IMR-90 (cell line): ENCODE measurements around the gene EGF. TPM values are rescaled to one million over a fixed set of nuclear protein-coding genes. Genes with fewer than 3 reads are reported as not detected.

ENCODE experiments used
- ATAC-seq: fragments of 200-7000 bp; cut with Tn5 transposase; 2 replicates; pipeline ENCODE4 v1.9.1; 2020; ENCODE audit warnings: low read depth, mild to moderate bottlenecking, moderate library complexity
- BruUV-seq: library from RNA; stranded (reverse); fragments of 400-500 nt; replicated peaks from 2 replicates; lab custom pipeline; 2021; lab: Mats Ljungman, UMichigan
- CTCF ChIA-PET: fragments of 300-600 bp; formaldehyde crosslinking; extraction: SDS; loops from one replicate; lab custom pipeline; 2021; ENCODE audit warnings: antibody characterized with exemption; lab: Yijun Ruan, JAX
- POLR2A ChIA-PET: fragments of 300-600 bp; sonication (Branson Sonifier 250); formaldehyde crosslinking; loops from one replicate; lab custom pipeline; 2022; ENCODE audit warnings: antibody characterized with exemption; ENCODE audit not compliant: unreplicated experiment; lab: Charles Lee
- DNase-seq: peaks from one replicate; pipeline ENCODE4 v3.0.0; 2013
- H2AFZ ChIP-seq: replicated peaks from 2 replicates; pipeline ENCODE3; 2013; ENCODE audit warnings: low read length, mild to moderate bottlenecking; ENCODE audit not compliant: poor library complexity
- H2AK5ac ChIP-seq: 2 replicates; pipeline ENCODE4 v1.6.1; 2013; ENCODE audit warnings: low read depth, low read length, inconsistent platforms
- H2AK9ac ChIP-seq: replicated peaks from 2 replicates; pipeline ENCODE3; 2013; ENCODE audit warnings: mild to moderate bottlenecking, low read depth, low read length, moderate library complexity; ENCODE audit not compliant: poor library complexity
- H2BK120ac ChIP-seq: 2 replicates; pipeline ENCODE4 v1.6.1; 2013; ENCODE audit warnings: low read depth, low read length, inconsistent platforms
- H2BK15ac ChIP-seq: 3 replicates; pipeline ENCODE4 v1.6.1; 2013; ENCODE audit warnings: low read depth, low read length, inconsistent platforms
- H2BK20ac ChIP-seq: 2 replicates; pipeline ENCODE4 v1.6.1; 2013; ENCODE audit warnings: low read depth, mild to moderate bottlenecking, inconsistent platforms, low read length, moderate library complexity
- H2BK5ac ChIP-seq: 2 replicates; pipeline ENCODE4 v1.6.1; 2013; ENCODE audit warnings: mild to moderate bottlenecking, low read depth, low read length, inconsistent platforms; ENCODE audit not compliant: poor library complexity, severe bottlenecking
- H3K14ac ChIP-seq: replicated peaks from 2 replicates; pipeline ENCODE4 v1.6.1; 2013; ENCODE audit warnings: low read depth, low read length, inconsistent platforms
- H3K18ac ChIP-seq: 2 replicates; pipeline ENCODE4 v1.6.1; 2013; ENCODE audit warnings: low read depth, low read length, control low read depth
- H3K23ac ChIP-seq: 2 replicates; pipeline ENCODE4 v1.6.1; 2013; ENCODE audit warnings: low read depth, low read length, inconsistent platforms
- H3K27ac ChIP-seq: 2 replicates; pipeline ENCODE4 v1.5.1; 2013; ENCODE audit warnings: mild to moderate bottlenecking, control low read depth, low read length; ENCODE audit not compliant: insufficient read depth
- H3K27me3 ChIP-seq: 2 replicates; pipeline ENCODE4 v1.6.1; 2013; ENCODE audit warnings: low read length; ENCODE audit not compliant: control insufficient read depth, insufficient read depth
- H3K36me3 ChIP-seq: 2 replicates; pipeline ENCODE4 v1.6.1; 2013; ENCODE audit warnings: low read length, mixed read lengths; ENCODE audit not compliant: control insufficient read depth, insufficient read depth
- H3K4ac ChIP-seq: 2 replicates; pipeline ENCODE4 v1.6.1; 2013; ENCODE audit warnings: low read depth, low read length, inconsistent platforms
- H3K4me1 ChIP-seq: 2 replicates; pipeline ENCODE4 v1.6.1; 2013; ENCODE audit warnings: low read length, mixed read lengths; ENCODE audit not compliant: control insufficient read depth, insufficient read depth
- H3K4me2 ChIP-seq: 2 replicates; pipeline ENCODE4 v1.6.1; 2013; ENCODE audit warnings: low read depth, mild to moderate bottlenecking, control low read depth, low read length, moderate library complexity
- H3K4me3 ChIP-seq: 2 replicates; pipeline ENCODE4 v1.5.1; 2013; ENCODE audit warnings: low read depth, mild to moderate bottlenecking, control low read depth, low read length, moderate library complexity; ENCODE audit not compliant: insufficient read depth
- H3K56ac ChIP-seq: 2 replicates; pipeline ENCODE4 v1.6.1; 2013; ENCODE audit warnings: low read length, inconsistent platforms; ENCODE audit not compliant: insufficient read depth; ENCODE audit errors: extremely low read depth
- H3K79me1 ChIP-seq, 2 experiments: 2 replicates each; pipeline ENCODE4 v1.6.1; 2013; ENCODE audit warnings: low read length in 2 of 2, inconsistent platforms in 1 of 2, low read depth in 1 of 2
- H3K9ac ChIP-seq: 2 replicates; pipeline ENCODE4 v1.6.1; 2013; ENCODE audit warnings: low read depth, low read length, control low read depth
- H3K9me1 ChIP-seq: 2 replicates; pipeline ENCODE4 v1.6.1; 2013; ENCODE audit warnings: low read length, inconsistent platforms; ENCODE audit not compliant: insufficient read depth
- H3K9me3 ChIP-seq: 2 replicates; pipeline ENCODE4 v1.6.1; 2013; ENCODE audit warnings: low read length; ENCODE audit not compliant: control insufficient read depth, insufficient read depth
- H4K20me1 ChIP-seq: 2 replicates; pipeline ENCODE4 v1.6.1; 2013; ENCODE audit warnings: low read length, inconsistent platforms; ENCODE audit not compliant: insufficient read depth
- H4K5ac ChIP-seq: 2 replicates; pipeline ENCODE4 v1.6.1; 2013; ENCODE audit warnings: mild to moderate bottlenecking, low read depth, low read length, control low read depth
- H4K8ac ChIP-seq, 2 experiments: 2 replicates each; pipeline ENCODE4 v1.6.1; 2013; ENCODE audit warnings: low read depth in 2 of 2, low read length in 2 of 2, control low read depth in 1 of 2, inconsistent platforms in 1 of 2
- H4K91ac ChIP-seq: 2 replicates; pipeline ENCODE4 v1.6.1; 2013; ENCODE audit warnings: low read depth, low read length, inconsistent platforms; ENCODE audit not compliant: insufficient read depth
- FOS ChIP-seq: fragments of 150-350 bp; IDR thresholded peaks from 2 replicates; pipeline ENCODE4 v1.6.1; 2016; ENCODE audit warnings: low read depth, low read length
- MAFK ChIP-seq: IDR thresholded peaks from 2 replicates; pipeline ENCODE4 v1.6.1; 2012; ENCODE audit warnings: low read depth, low read length, improper control_type of control experiment
- MXI1 ChIP-seq: IDR thresholded peaks from 2 replicates; pipeline ENCODE4 v1.6.1; 2012; ENCODE audit warnings: low read depth, mild to moderate bottlenecking, low read length, moderate library complexity, borderline replicate concordance
- USF2 ChIP-seq: fragments of 150-350 bp; IDR thresholded peaks from 2 replicates; pipeline ENCODE4 v1.6.1; 2017; ENCODE audit warnings: mild to moderate bottlenecking, antibody characterized with exemption, low read length, low read depth
- WGBS, 2 experiments: methylation state at CpG; one replicate each; pipeline versions ENCODE4 v1.1.5 to v1.1.7; 2013; ENCODE audit warnings: missing lambda C conversion rate in 2 of 2; ENCODE audit not compliant: insufficient read length in 1 of 2; ENCODE audit errors: extremely low coverage in 2 of 2; 5-methylcytosine and 5-hydroxymethylcytosine counted together
- dilution Hi-C: fragments of 300-500 bp; cut with HindIII; formaldehyde crosslinking; loops from one replicate; pipeline ENCODE4 v1.14.3; 2018; ENCODE audit warnings: low sequenced_read_pairs; ENCODE audit not compliant: unreplicated experiment
- in situ Hi-C: fragments of 300-500 bp; cut with MboI; formaldehyde crosslinking; loops from 3 replicates; pipeline ENCODE4 v1.14.3; 2019; ENCODE audit warnings: low sequenced_read_pairs, inconsistent platforms, mixed read lengths
- intact Hi-C: fragments of 100-400 bp; cut with micrococcal nuclease; formaldehyde crosslinking; loops from 2 replicates; pipeline ENCODE4 v1.10.0; 2022
- polyA plus RNA-seq, 3 experiments: library from polyadenylated mRNA; depleted of rRNA; stranded (reverse); fragments of >200 nt; gene quantifications; 2 replicates each; pipeline ENCODE4 v1.2.3, GENCODE V29; 2012; ENCODE audit warnings: low replicate concordance in 1 of 3
- total RNA-seq: library from RNA; depleted of rRNA; stranded (reverse); fragments of >200 nt; gene quantifications from 2 replicates; pipeline ENCODE4 v1.2.3, GENCODE V29; 2012
- TF ChIP-seq, protein P1 (sequence below): fragments of 150-350 bp; IDR thresholded peaks from 2 replicates; pipeline ENCODE4 v1.6.1; 2016; ENCODE audit warnings: low read depth, mild to moderate bottlenecking, low read length, moderate library complexity, borderline replicate concordance

EGF gene
- total and polyA plus RNA-seq, 2 of the 4 experiments (the other 2 are of a cell fraction), result 1.7 to 2.2 TPM

DNA sequence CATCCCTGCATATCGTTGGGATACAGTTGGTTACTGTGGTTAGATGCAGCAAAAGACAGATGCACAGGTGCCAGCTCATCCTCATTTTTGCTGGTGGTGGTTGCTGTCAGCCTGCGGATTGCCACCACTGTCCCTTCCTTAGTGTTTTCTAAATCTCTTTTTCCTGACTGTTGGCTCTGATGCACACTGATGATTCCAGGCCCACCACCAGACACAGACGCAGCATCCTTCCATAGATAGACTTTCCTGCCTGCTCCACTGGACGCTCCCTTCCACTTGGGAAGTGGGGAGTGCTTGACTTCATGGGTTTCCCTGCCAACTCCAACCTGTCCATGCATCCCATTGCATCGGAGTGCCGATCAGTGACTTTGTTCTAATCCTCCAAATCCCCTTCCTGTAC, 101.5 kb downstream of the EGF start:
- no peak overlapping the region for H3K27ac ChIP-seq
- H3K56ac ChIP-seq, result no peak overlapping the region
- no peaks in the 10 kb centered on the region for H3K36me3 ChIP-seq
- no peak overlapping the region; the same call in 1 of the 2 replicates for H4K91ac ChIP-seq
- H3K79me1 ChIP-seq, result no peaks in the 10 kb centered on the region
- ChIA-PET POLR2A (no interaction called here), CTCF (no interaction called here)
- in situ Hi-C loops, result loop anchor here (25.0 kb wide), 1 partner anchor 298 kb away; no protein-coding TSS in a partner anchor
- no peak overlapping the region for H2BK15ac ChIP-seq
- H2BK20ac ChIP-seq, result no peak overlapping the region
- ATAC-seq (no peak), DNase-seq (no peak)
- no peak overlapping the region for H3K4ac ChIP-seq
- no peak overlapping the region for H3K14ac ChIP-seq
- intact Hi-C loops, result no loop called here
- H2AK5ac ChIP-seq, result no peak overlapping the region
- TF ChIP-seq MXI1, result no peak
- TF ChIP-seq FOS, result no peak
- TF ChIP-seq USF2, result no peak
- TF ChIP-seq, protein P1, sequence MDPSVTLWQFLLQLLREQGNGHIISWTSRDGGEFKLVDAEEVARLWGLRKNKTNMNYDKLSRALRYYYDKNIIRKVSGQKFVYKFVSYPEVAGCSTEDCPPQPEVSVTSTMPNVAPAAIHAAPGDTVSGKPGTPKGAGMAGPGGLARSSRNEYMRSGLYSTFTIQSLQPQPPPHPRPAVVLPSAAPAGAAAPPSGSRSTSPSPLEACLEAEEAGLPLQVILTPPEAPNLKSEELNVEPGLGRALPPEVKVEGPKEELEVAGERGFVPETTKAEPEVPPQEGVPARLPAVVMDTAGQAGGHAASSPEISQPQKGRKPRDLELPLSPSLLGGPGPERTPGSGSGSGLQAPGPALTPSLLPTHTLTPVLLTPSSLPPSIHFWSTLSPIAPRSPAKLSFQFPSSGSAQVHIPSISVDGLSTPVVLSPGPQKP, result no peak
- no peak for TF ChIP-seq MAFK
- H3K9ac ChIP-seq, result no peak overlapping the region
- H4K8ac ChIP-seq, result no peak overlapping the region
- no peaks in the 10 kb centered on the region for H3K27me3 ChIP-seq
- BruUV-seq, result no TSS peak
- no peak overlapping the region for H2AFZ ChIP-seq
- no peak overlapping the region for H3K4me2 ChIP-seq
- no peak overlapping the region for H2AK9ac ChIP-seq
- no peak overlapping the region for H4K5ac ChIP-seq
- H3K4me3 ChIP-seq, result no peak overlapping the region
- H2BK5ac ChIP-seq, result no peak overlapping the region
- dilution Hi-C loops, result no loop called here
- H3K23ac ChIP-seq, result no peak overlapping the region
- H3K9me3 ChIP-seq, result no peaks in the 10 kb centered on the region
- no peaks in the 10 kb centered on the region for H3K9me1 ChIP-seq
- no peak overlapping the region for H2BK120ac ChIP-seq
- 88% methylated on average over 1 of the region's 6 CpGs; no CpG with 5 or more reads in 1 of the 2 experiments for WGBS, 2 experiments
- H4K20me1 ChIP-seq, result no peaks in the 10 kb centered on the region
- H3K4me1 ChIP-seq, result no peaks in the 10 kb centered on the region
- no peak overlapping the region for H3K18ac ChIP-seq
